ENCODE data around the gene TRPM5. TPM values are rescaled to one million over a fixed set of nuclear protein-coding genes. Genes with fewer than 3 reads are reported as not detected.

TRPM5 gene
- total and polyA plus RNA-seq, 7 donors = 0.60 to 2.8 TPM; not detected in 5

- no peaks in the 10 kb centered on the region for H3K9me3 ChIP-seq
- no peaks in the 10 kb centered on the region for H3K36me3 ChIP-seq
- H3K27me3 ChIP-seq = peaks cover 18 to 63% (median 41%) of the 10 kb centered on the region in 3 donors
- no peak for DNase-seq
- no peak overlapping the region for H3K27ac ChIP-seq
- 25 to 69% methylated on average over 2 of the region's 2 CpGs for WGBS, 2 donors
- intact Hi-C loops (cut with DNase I) = no loop called here
- H3K4me1 ChIP-seq = peaks cover 0 to 15% (median 4%) of the 10 kb centered on the region in 4 donors
- H3K4me3 ChIP-seq = no peak overlapping the region
- no peak for TF ChIP-seq POLR2AphosphoS5 (IDR thresholded peaks at IDR 0.05)
- TF ChIP-seq POLR2A (IDR thresholded peaks at IDR 0.05) = no peak
- TF ChIP-seq CTCF (IDR thresholded peaks at IDR 0.05) = no peak
- TF ChIP-seq EP300 (IDR thresholded peaks at IDR 0.05) = no peak
Observed at GRCh38 chr11:2442589-2442988, 1.7 kb downstream of the TRPM5 start.

- Histone ChIP-seq H3K27ac (no peak overlapping the region), H3K4me3 (no peak overlapping the region), H3K9me3 (no peaks in the 10 kb centered on the region), H3K27me3 (peaks cover 18 to 61% (median 29%) of the 10 kb centered on the region in 3 donors), H3K4me1 (peaks cover 0 to 11% (median 4%) of the 10 kb centered on the region in 4 donors), H3K36me3 (no peaks in the 10 kb centered on the region)
- 12 to 65% methylated on average over 4 of the region's 4 CpGs for WGBS, 2 donors
- DNase-seq = no peak
- TF ChIP-seq EP300 (IDR thresholded peaks at IDR 0.05) = no peak
- no peak for TF ChIP-seq POLR2AphosphoS5 (IDR thresholded peaks at IDR 0.05)
- no peak for TF ChIP-seq CTCF (IDR thresholded peaks at IDR 0.05)
- TF ChIP-seq POLR2A (IDR thresholded peaks at IDR 0.05) = no peak
- intact Hi-C loops (cut with DNase I) = no loop called here
Observed at GRCh38 chr11:2441171-2441570, 3.1 kb downstream of the TRPM5 start.

GRCh38 chr11:2440646-2441045 lies 3.7 kb downstream of the TRPM5 start:
- TF ChIP-seq CTCF (IDR thresholded peaks at IDR 0.05) (no peak), EP300 (IDR thresholded peaks at IDR 0.05) (no peak), POLR2A (IDR thresholded peaks at IDR 0.05) (no peak), POLR2AphosphoS5 (IDR thresholded peaks at IDR 0.05) (no peak)
- H3K4me1 ChIP-seq = peaks cover 0 to 6% (median 4%) of the 10 kb centered on the region in 4 donors
- peaks cover 13 to 60% (median 24%) of the 10 kb centered on the region in 3 donors for H3K27me3 ChIP-seq
- H3K36me3 ChIP-seq = no peaks in the 10 kb centered on the region
- intact Hi-C loops (cut with DNase I) = no loop called here
- H3K27ac ChIP-seq = no peak overlapping the region
- H3K9me3 ChIP-seq = no peaks in the 10 kb centered on the region
- H3K4me3 ChIP-seq = no peak overlapping the region
- WGBS, 2 donors = 72 to 75% methylated on average over 8 of the region's 8 CpGs
- no peak for DNase-seq

- no peak for TF ChIP-seq EP300 (IDR thresholded peaks at IDR 0.05)
- no peak for TF ChIP-seq POLR2A (IDR thresholded peaks at IDR 0.05)
- TF ChIP-seq POLR2AphosphoS5 (IDR thresholded peaks at IDR 0.05) = no peak
- TF ChIP-seq CTCF (IDR thresholded peaks at IDR 0.05) = no peak
- H3K4me3 ChIP-seq = no peak overlapping the region
- H3K27ac ChIP-seq = no peak overlapping the region
- H3K27me3 ChIP-seq = peaks cover 7 to 53% (median 17%) of the 10 kb centered on the region in 3 donors
- H3K9me3 ChIP-seq = no peaks in the 10 kb centered on the region
- DNase-seq = no peak
- WGBS, 2 donors = 96 to 98% methylated on average over 3 of the region's 3 CpGs
- no peaks in the 10 kb centered on the region for H3K36me3 ChIP-seq
- peaks cover 0 to 2% (median 0%) of the 10 kb centered on the region in 4 donors for H3K4me1 ChIP-seq
- intact Hi-C loops (cut with DNase I) = no loop called here
Observed at GRCh38 chr11:2439820-2440219, 4.5 kb downstream of the TRPM5 start.

- Histone ChIP-seq H3K27ac (no peak overlapping the region), H3K36me3 (no peaks in the 10 kb centered on the region), H3K4me1 (no peaks in the 10 kb centered on the region), H3K4me3 (no peak overlapping the region), H3K9me3 (no peaks in the 10 kb centered on the region), H3K27me3 (peaks cover 0 to 35% (median 0%) of the 10 kb centered on the region in 3 donors)
- TF ChIP-seq POLR2AphosphoS5 (IDR thresholded peaks at IDR 0.05) = no peak
- TF ChIP-seq POLR2A (IDR thresholded peaks at IDR 0.05) = no peak
- no peak for TF ChIP-seq EP300 (IDR thresholded peaks at IDR 0.05)
- no peak for TF ChIP-seq CTCF (IDR thresholded peaks at IDR 0.05)
- WGBS, 2 donors = 91% methylated on average over 4 of the region's 4 CpGs
- DNase-seq = no peak
- intact Hi-C loops (cut with DNase I) = no loop called here
Observed at GRCh38 chr11:2437516-2437915, 6.8 kb downstream of the TRPM5 start.

Measured in sigmoid colon (tissue), 7 donors.